ENCODE results near the gene ARMC6.

- no peak for TF ChIP-seq CTCF (IDR thresholded peaks at IDR 0.05; ENCODE audit: low read depth, low read length, poor library complexity, severe bottlenecking)
- no peak for TF ChIP-seq EZH2phosphoT487 (IDR thresholded peaks at IDR 0.05; ENCODE audit: borderline replicate concordance, low read length)
Observed at GRCh38 chr19:19107654-19108053, 74.3 kb downstream of the ARMC6 start.

Measured in DOHH2 (cell line).